ENCODE results near the gene ABCA1.

DNA sequence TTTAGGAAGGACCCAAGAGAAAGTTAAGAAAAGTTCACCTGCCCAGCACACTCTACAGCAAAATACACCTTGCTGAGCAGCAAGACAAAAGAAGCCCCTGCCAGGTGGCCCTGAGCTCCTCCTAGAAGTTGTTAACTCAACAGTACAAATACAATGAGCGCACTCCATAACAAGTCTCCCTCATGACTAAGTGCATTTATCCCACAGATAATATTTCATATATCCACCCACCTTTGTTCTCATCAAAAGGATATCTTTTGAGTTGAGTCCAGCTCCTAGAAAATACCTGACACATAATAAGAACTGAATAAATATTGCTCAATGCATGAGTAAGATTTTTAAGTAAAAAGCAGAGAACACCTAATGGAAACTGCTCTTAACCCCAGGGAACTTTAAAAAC lies 73.3 kb downstream of the ABCA1 start:
- TF ChIP-seq, protein P1, sequence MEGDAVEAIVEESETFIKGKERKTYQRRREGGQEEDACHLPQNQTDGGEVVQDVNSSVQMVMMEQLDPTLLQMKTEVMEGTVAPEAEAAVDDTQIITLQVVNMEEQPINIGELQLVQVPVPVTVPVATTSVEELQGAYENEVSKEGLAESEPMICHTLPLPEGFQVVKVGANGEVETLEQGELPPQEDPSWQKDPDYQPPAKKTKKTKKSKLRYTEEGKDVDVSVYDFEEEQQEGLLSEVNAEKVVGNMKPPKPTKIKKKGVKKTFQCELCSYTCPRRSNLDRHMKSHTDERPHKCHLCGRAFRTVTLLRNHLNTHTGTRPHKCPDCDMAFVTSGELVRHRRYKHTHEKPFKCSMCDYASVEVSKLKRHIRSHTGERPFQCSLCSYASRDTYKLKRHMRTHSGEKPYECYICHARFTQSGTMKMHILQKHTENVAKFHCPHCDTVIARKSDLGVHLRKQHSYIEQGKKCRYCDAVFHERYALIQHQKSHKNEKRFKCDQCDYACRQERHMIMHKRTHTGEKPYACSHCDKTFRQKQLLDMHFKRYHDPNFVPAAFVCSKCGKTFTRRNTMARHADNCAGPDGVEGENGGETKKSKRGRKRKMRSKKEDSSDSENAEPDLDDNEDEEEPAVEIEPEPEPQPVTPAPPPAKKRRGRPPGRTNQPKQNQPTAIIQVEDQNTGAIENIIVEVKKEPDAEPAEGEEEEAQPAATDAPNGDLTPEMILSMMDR (conservative IDR thresholded peaks at IDR 0.05 in 1 of 2, IDR thresholded peaks at IDR 0.05 in 1 of 2; ENCODE audit: low read depth in 1 of 2, low read length in 2 of 2) = no peak
- TF ChIP-seq EZH2 (IDR thresholded peaks at IDR 0.05; ENCODE audit: low read length, missing control alignments) = no peak

Measured in fibroblast of lung (primary cell).